Esophagus (tissue), 2 donors: Measurements from ENCODE around the gene SOD2. TPM values are rescaled to one million over a fixed set of nuclear protein-coding genes. Genes with fewer than 3 reads are reported as not detected.
"Not testable (repeated sequence)": the region's sequence is repeated elsewhere in the genome, so short reads cannot be mapped to it uniquely, and the experiment has no call there.

Experiments used
- H3K27ac ChIP-seq, 2 donors: one replicate each; pipeline ENCODE4 v1.5.1; 2013; ENCODE audit warnings: low read depth in 2 of 2, mild to moderate bottlenecking in 2 of 2, inconsistent platforms in 1 of 2, low read length in 1 of 2, moderate library complexity in 1 of 2
- H3K27me3 ChIP-seq, 2 donors: one replicate each; pipeline ENCODE4 v1.6.1; 2013; ENCODE audit warnings: low read length in 2 of 2, control low read depth in 1 of 2, mild to moderate bottlenecking in 1 of 2; ENCODE audit not compliant: insufficient read depth in 2 of 2, control insufficient read depth in 1 of 2
- H3K36me3 ChIP-seq, 2 donors: one replicate each; pipeline ENCODE4 v1.6.1; 2013; ENCODE audit warnings: low read length in 1 of 2; ENCODE audit not compliant: control insufficient read depth in 2 of 2, insufficient read depth in 2 of 2
- H3K4me1 ChIP-seq, 2 donors: one replicate each; pipeline ENCODE4 v1.6.1; 2013; ENCODE audit warnings: low read length in 1 of 2; ENCODE audit not compliant: control insufficient read depth in 2 of 2, insufficient read depth in 2 of 2
- H3K4me3 ChIP-seq, 2 donors: one replicate each; pipeline ENCODE4 v1.5.1; 2013; ENCODE audit warnings: low read length in 2 of 2, mild to moderate bottlenecking in 2 of 2, low read depth in 1 of 2, moderate library complexity in 1 of 2
- H3K9me3 ChIP-seq, 2 donors: one replicate each; pipeline ENCODE4 v1.6.1; 2013; ENCODE audit warnings: mild to moderate bottlenecking in 2 of 2, low read depth in 1 of 2, low read length in 1 of 2, moderate library complexity in 1 of 2; ENCODE audit not compliant: control insufficient read depth in 2 of 2, insufficient read depth in 1 of 2
- WGBS, 2 donors: extraction: QIAGEN DNeasy Blood & Tissue Kit; methylation state at CpG; one replicate each; pipeline ENCODE4 v1.1.7; 2013; 5-methylcytosine and 5-hydroxymethylcytosine counted together
- polyA plus RNA-seq, 2 donors: library from polyadenylated mRNA; stranded (reverse); fragments of 200-250 nt; gene quantifications; one replicate each; pipeline ENCODE4 v1.2.3, GENCODE V29; 2013
- donor health status: healthy with polysubstance abuse.
- donor health status: Bipolar disorder and iron deficiency.

SOD2 gene
- polyA plus RNA-seq, 2 donors: 79.1 to 167 TPM

DNA sequence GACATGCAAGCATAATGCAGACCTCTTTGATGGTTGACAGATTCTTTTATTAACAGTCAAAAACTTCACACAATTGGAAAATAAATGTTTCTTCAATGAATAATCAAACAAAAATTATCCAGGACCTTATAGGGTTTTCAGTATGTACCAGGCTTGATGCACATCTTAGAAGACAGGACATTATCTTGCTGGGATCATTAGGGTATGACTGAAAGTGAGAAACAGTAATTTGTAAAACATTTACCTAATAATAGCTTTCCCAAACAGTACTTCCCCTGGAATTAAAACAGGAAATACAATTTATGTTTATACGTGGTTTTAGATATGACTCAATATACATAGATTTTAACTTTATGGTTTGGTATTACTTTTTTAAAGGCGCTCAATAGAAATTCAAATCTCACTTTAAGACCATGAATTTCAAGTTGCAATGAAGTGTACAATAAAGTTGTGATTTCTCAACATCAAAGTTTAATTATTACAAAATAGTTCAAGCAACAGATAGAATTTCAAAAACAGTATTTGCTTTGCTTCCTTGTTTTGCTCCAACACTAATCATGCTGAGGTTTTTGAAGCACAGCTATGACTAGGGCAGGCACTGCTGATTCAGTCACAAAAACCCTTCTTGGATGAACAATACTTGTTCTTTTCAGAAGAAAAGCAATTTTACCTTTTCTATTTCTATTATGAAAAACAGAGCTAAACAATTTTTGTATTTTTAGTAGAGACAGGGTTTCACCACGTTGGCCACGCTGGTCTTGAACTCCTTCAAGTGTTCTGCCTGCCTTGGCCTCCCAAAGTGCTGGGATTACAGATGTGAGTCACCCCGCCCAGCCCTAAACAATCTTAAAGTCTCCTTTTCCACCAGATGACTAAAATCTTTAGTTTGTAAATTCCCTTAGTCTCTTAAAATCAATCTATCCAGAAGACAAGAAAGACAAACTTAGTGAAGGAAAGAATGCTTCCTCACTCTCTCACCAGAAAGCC lies 13.7 kb downstream of the SOD2 start:
- H3K4me1 ChIP-seq: no peaks in the 10 kb centered on the region
- no peak overlapping the region for H3K4me3 ChIP-seq
- no peaks in the 10 kb centered on the region for H3K9me3 ChIP-seq
- peak overlapping the region; percentile 50 to 55 for H3K27ac ChIP-seq
- peaks cover 2 to 7% of the 10 kb centered on the region in 2 donors for H3K36me3 ChIP-seq
- no peaks in the 10 kb centered on the region for H3K27me3 ChIP-seq
- WGBS, 2 donors: 48 to 54% methylated on average over 5 of the region's 5 CpGs

DNA sequence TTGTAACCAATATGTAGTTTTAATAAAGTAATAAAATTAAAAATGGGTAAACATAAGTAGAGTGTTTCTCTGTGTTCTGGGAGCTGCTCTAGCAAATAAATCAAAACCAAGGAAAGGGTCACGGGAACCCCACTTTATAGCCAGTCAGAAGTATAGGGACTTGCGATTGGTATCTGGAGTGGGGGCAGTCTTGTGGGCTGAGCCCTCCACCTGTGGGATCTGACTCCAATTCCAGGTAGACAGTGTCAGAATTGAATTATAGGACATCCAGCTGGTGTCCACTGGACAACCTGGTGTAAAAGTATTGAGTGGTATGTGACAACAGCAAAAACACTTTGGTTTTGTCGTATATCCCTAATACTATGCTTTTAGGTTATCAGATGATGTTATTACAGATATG lies 14.5 kb downstream of the SOD2 start:
- Histone ChIP-seq H3K4me3 (no peak overlapping the region), H3K36me3 (peaks cover 2 to 7% of the 10 kb centered on the region in 2 donors), H3K27me3 (no peaks in the 10 kb centered on the region), H3K27ac (no peak overlapping the region), H3K9me3 (no peaks in the 10 kb centered on the region), H3K4me1 (no peaks in the 10 kb centered on the region)
- WGBS, 2 donors: 94 to 98% methylated on average over 3 of the region's 3 CpGs

DNA sequence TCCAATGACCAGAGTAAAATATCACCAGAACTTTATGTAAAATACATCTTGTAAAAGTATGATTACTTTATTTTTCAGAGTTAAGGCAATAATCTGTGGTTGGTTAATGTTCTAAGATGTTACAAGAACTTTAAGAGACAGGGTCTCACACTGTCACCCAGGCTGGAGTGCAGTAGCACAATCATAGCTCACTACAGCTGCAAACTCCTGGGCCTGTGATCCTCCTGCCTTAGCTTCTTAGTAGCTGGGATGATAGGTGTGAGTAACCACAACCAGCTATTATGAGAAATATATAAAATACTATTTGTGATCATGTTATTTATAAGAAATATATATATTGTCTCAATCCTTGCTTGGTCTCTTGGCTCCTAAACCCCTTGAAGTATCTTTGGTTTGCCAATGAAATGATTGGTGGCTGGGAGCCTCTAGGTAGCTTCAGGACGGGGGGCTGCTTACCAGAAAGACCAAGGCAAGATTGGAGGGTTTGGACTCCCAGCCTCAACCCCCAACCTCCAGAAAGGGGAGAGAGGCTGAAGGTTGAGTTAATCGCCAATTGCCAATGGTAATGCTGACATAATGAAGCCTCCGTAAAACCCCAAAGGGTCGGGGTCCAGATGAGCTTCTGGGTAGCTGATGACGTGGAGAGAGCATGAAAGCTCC lies 15.4 kb downstream of the SOD2 start:
- H3K4me3 ChIP-seq: no peak overlapping the region
- H3K27me3 ChIP-seq: no peaks in the 10 kb centered on the region
- peaks cover 0 to 7% of the 10 kb centered on the region in 2 donors for H3K36me3 ChIP-seq
- H3K9me3 ChIP-seq: no peaks in the 10 kb centered on the region
- H3K27ac ChIP-seq: no peak overlapping the region
- no peaks in the 10 kb centered on the region for H3K4me1 ChIP-seq
- WGBS, 2 donors: 95 to 99% methylated on average over 5 of the region's 5 CpGs

DNA sequence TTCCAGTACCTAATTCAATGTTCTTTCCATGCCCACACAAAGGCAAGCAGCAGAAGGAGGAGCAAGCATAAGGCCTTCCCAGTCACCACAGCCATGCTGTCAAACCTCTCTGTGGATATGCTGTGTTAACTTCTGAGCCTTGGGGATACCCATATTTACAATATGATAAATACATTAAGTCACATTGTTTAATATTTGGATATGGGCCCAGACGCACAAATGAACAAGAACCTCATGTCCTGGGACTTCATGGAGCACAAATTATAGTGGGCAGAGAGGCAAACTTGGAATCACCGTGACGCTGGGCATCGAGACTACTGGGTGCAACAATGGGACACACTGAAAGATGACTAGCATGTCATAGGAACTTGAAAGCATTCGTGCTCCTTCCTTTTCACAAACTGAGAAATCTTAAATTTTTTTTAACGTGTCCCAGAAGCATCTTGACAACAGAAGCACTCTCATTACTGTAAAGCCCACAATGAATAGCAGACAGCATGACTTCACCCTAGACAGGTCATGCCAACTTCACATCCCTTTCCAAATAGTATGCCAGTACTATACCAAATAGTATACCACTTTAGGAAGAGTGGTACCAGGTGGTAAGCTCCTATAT lies 16.0 kb downstream of the SOD2 start:
- 73 to 77% methylated on average over 6 of the region's 6 CpGs for WGBS, 2 donors
- Histone ChIP-seq H3K27ac (no peak overlapping the region), H3K4me3 (no peak overlapping the region), H3K9me3 (no peaks in the 10 kb centered on the region), H3K27me3 (no peaks in the 10 kb centered on the region), H3K4me1 (no peaks in the 10 kb centered on the region), H3K36me3 (peaks cover 0 to 7% of the 10 kb centered on the region in 2 donors)

DNA sequence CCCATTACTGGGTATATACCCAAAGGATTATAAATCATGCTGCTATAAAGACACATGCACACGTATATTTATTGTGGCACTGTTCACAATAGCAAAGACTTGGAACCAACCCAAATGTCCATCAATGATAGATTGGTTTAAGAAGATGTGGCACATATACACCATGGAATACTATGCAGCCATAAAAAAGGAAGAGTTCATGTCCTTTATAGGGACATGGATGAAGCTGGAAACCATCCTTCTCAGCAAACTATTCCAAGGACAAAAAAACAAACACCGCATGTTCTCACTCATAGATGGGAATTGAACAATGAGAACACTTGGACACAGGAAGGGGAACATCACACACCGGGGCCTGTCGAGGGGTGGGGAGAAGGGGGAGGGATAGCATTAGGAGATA lies 16.8 kb downstream of the SOD2 start:
- not testable (repeated sequence) for H3K9me3 ChIP-seq, H3K27ac ChIP-seq, H3K27me3 ChIP-seq, H3K4me1 ChIP-seq, H3K36me3 ChIP-seq, H3K4me3 ChIP-seq
- 89 to 94% methylated on average over 4 of the region's 4 CpGs for WGBS, 2 donors

DNA sequence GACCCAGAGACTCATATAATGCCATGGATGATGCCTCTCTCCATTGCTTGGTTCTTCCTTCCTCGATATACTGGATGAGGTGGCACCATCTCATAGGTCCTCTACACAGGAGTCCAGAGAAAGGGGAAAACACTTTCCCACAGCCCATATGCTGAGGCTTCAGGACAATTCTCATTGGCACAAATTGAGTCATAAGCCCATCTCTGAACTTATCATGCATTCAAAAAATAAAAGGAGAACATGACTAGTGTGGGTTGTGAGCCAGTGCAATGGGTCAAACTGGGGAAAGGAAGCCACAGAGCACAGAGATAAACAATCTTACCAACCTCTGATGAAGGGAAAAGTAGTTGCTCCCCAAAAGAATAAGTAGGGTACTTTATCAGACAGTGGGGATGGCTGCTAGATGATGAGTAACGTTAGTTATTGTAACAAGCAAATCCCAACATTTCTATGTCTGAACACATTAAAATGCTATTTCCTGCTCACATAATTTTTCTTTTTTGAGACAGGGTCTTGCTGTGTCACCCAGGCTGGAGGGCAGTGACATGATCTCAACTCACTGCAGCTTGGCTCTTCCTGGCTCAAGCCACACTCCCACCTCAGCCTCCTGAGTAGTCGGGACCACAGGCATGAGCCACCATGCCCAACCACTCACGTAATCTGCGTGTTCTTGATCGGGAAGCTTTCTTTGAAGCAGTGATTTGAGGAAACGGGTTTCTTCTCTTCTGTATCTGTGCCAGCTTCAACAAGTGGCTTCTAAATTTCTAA lies 27.0 kb downstream of the SOD2 start:
- no peak overlapping the region for H3K4me3 ChIP-seq
- no peak overlapping the region for H3K27ac ChIP-seq
- WGBS, 2 donors: 91 to 92% methylated on average over 7 of the region's 7 CpGs
- no peaks in the 10 kb centered on the region for H3K36me3 ChIP-seq
- H3K9me3 ChIP-seq: no peaks in the 10 kb centered on the region
- no peaks in the 10 kb centered on the region for H3K4me1 ChIP-seq
- no peaks in the 10 kb centered on the region for H3K27me3 ChIP-seq

DNA sequence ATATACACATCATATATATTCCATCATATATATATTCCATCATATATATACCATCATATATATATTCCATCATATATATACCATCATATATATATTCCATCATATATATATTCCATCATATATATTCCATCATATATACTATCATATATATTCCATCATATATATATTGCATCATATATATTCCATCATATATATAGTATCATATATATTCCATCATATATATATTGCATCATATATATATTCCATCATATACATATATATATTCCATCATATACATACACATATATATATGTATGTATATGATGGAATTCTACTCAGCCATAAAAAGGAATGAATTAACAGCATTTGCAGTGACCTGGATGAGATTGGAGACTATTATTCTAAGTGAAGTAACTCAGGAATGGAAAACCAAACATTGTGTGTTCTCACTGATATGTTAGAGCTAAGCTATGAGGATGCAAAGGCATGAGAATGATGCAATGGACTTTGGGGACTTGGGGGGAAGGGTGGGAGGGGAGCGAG lies 29.6 kb downstream of the SOD2 start:
- H3K36me3 ChIP-seq, H3K4me3 ChIP-seq, H3K27ac ChIP-seq, H3K4me1 ChIP-seq, H3K27me3 ChIP-seq, H3K9me3 ChIP-seq: not testable (repeated sequence)
- WGBS, 2 donors: 95 to 100% methylated on average over 1 of the region's 1 CpG

DNA sequence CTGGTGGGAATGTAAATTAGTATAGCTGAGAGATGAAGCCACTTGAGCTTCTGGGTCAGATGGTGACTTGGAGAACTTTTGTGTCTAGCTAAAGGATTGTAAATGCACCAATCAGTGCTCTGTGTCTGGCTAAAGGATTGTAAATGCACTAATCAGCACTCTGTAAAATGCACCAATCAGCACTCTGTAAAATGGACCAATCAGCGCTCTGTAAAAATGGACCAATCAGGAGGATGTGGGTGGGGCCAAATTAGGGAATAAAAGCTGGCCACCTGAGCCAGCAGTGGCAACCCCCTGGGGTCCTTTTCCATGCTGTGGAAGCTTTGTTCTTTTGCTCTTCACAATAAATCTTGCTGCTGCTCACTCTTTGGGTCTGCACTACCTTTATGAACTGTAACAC lies 31.1 kb downstream of the SOD2 start:
- H3K4me1 ChIP-seq, H3K27me3 ChIP-seq, H3K27ac ChIP-seq, H3K9me3 ChIP-seq, H3K4me3 ChIP-seq, H3K36me3 ChIP-seq: not testable (repeated sequence)
- 98 to 100% methylated on average over 1 of the region's 1 CpG for WGBS, 2 donors

DNA sequence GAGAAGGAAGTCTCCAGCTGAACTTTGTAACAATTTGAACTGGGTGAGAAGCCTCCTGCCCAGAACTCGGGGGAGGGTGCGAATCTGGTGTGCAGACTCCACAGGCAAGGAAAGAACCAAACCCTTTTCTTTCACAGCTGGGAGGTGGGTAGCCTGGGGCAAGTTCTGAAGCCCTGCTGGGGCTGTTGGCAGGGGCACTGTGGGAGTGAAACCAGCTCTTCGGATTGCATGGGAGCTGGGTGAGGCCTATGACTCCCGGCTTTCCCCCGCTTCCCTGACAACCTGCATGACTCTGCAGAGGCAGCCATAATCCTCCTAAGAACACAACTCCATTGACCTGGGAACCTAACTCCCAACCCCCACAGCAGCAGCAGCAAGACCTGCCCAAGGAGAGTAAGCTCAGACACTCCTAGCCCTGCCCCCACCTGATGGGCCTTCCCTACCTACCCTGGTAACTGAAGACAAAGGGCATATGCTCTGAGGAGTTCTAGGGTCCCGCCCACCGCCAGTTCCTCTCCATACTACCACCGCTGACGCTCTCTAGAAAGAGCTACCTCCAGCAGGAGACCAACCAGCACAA lies 37.5 kb downstream of the SOD2 start:
- WGBS, 2 donors: 78 to 79% methylated on average over 9 of the region's 9 CpGs
- H3K36me3 ChIP-seq: no peaks in the 10 kb centered on the region
- H3K4me3 ChIP-seq: no peak overlapping the region
- no peaks in the 10 kb centered on the region for H3K4me1 ChIP-seq
- H3K9me3 ChIP-seq: no peaks in the 10 kb centered on the region
- peak overlapping the region in 1 of 2 donors; percentile 62 for H3K27ac ChIP-seq
- H3K27me3 ChIP-seq: no peaks in the 10 kb centered on the region
